Right ventricle myocardium inferior (tissue), 1 donor: ENCODE measurements around the gene UBA52. TPM values are rescaled to one million over a fixed set of nuclear protein-coding genes. Genes with fewer than 3 reads are reported as not detected.
"Not testable (repeated sequence)": the region's sequence is repeated elsewhere in the genome, so short reads cannot be mapped to it uniquely, and the experiment has no call there.

ENCODE experiments used
- ATAC-seq: fragments of 200-7000 bp; cut with Tn5 transposase; one replicate; pipeline ENCODE4 v1.9.1; 2020; ENCODE audit warnings: mild to moderate bottlenecking, moderate library complexity
- DNase-seq: peaks from one replicate; pipeline ENCODE4 v3.0.0; 2021; ENCODE audit errors: missing footprints
- intact Hi-C: fragments of 100-400 bp; cut with DNase I; formaldehyde crosslinking; loops from one replicate; pipeline ENCODE4 v1.11.0; 2022
- total RNA-seq: library from RNA; stranded (reverse); fragmentation: NEBNext Ultra II Directional; extraction: Animal tissue kit (Norgen Biotek cat#: 25700); gene quantifications from one replicate; pipeline ENCODE4 v1.2.1, GENCODE V29; 2021
- donor health status: DM: no; HTN: yes; CAD: no; lungs with severe emphysema.

Gene UBA52
- total RNA-seq, 1 donor from 2014 or later = 737 TPM

GRCh38 chr19:18588611-18589379 is 17.1 kb downstream of the UBA52 start, which contains the start of gene REX1BD:
REX1BD (plus strand) TSS chr19:18588798; CDS start chr19:18588802, 4 bp downstream.
- ATAC-seq (peak; percentile 93), DNase-seq (peak; percentile 95)
- intact Hi-C loops = no loop called here

- DNase-seq (peak; percentile 87), ATAC-seq (peak; percentile 59)
- intact Hi-C loops = loop anchor here (5.0 kb wide), 1 partner anchor 83 kb away; no protein-coding TSS in a partner anchor
Measured at GRCh38 chr19:18589380-18590272, 18.0 kb downstream of the UBA52 start.

- ATAC-seq (no peak), DNase-seq (no peak)
- intact Hi-C loops = loop anchor here (5.0 kb wide), 1 partner anchor 82 kb away; no protein-coding TSS in a partner anchor
Measured at GRCh38 chr19:18590273-18591272, 18.9 kb downstream of the UBA52 start.

- no peak for DNase-seq
- ATAC-seq = no peak
- intact Hi-C loops = loop anchor here (5.0 kb wide), 1 partner anchor 80 kb away; no protein-coding TSS in a partner anchor
Measured at GRCh38 chr19:18591735-18592385, 20.2 kb downstream of the UBA52 start.

GRCh38 chr19:18592732-18593131 is 21.1 kb downstream of the UBA52 start:
- intact Hi-C loops = loop anchor here (5.0 kb wide), 1 partner anchor 80 kb away; no protein-coding TSS in a partner anchor
- ATAC-seq, DNase-seq: not testable (repeated sequence)

GRCh38 chr19:18593367-18594095 is 21.9 kb downstream of the UBA52 start:
- intact Hi-C loops = loop anchor here (2.0 to 5.0 kb wide), 2 partner anchors 79 to 253 kb away; no protein-coding TSS in a partner anchor
- DNase-seq (peak; percentile 69), ATAC-seq (no peak)

- intact Hi-C loops = loop anchor here (2.0 to 5.0 kb wide), 2 partner anchors 78 to 253 kb away; no protein-coding TSS in a partner anchor
- DNase-seq (peak; percentile 87), ATAC-seq (peak; percentile 75)
Measured at GRCh38 chr19:18594096-18594823, 22.6 kb downstream of the UBA52 start.

- intact Hi-C loops = loop anchor here (2.0 to 5.0 kb wide), 2 partner anchors 77 to 252 kb away; no protein-coding TSS in a partner anchor
- ATAC-seq = peak; percentile 32
- DNase-seq = peak; percentile 66
Measured at GRCh38 chr19:18594824-18595373, 23.2 kb downstream of the UBA52 start.

GRCh38 chr19:18595475-18595874 is 23.8 kb downstream of the UBA52 start:
- DNase-seq (no peak), ATAC-seq (no peak)
- intact Hi-C loops = loop anchor here (2.0 kb wide), 1 partner anchor 251 kb away; no protein-coding TSS in a partner anchor

GRCh38 chr19:18596752-18597157 is 25.1 kb downstream of the UBA52 start:
- DNase-seq (peak; percentile 73), ATAC-seq (peak; percentile 24)
- intact Hi-C loops = no loop called here

GRCh38 chr19:18597809-18598660 is 26.4 kb downstream of the UBA52 start:
- DNase-seq = no peak
- intact Hi-C loops = no loop called here

GRCh38 chr19:18599485-18599884 is 27.8 kb downstream of the UBA52 start:
- no peak for DNase-seq
- intact Hi-C loops = no loop called here
- ATAC-seq = no peak

More at GRCh38 chr19:18597809-18598660, 26.4 kb downstream of the UBA52 start:
- ATAC-seq = no peak

- not testable (repeated sequence) for ATAC-seq, DNase-seq
- intact Hi-C loops = loop anchor here (2.0 kb wide), 1 partner anchor 60 kb away; no protein-coding TSS in a partner anchor
Measured at GRCh38 chr19:18600692-18601397, 29.2 kb downstream of the UBA52 start.

GRCh38 chr19:18601875-18602274 is 30.2 kb downstream of the UBA52 start:
- intact Hi-C loops = loop anchor here (2.0 kb wide), 1 partner anchor 59 kb away; no protein-coding TSS in a partner anchor
- no peak for ATAC-seq
- no peak for DNase-seq
